H9 (cell line): ENCODE measurements around the gene PPP2R3A. TPM values are rescaled to one million over a fixed set of nuclear protein-coding genes. Genes with fewer than 3 reads are reported as not detected.
"Not testable (repeated sequence)": the region's sequence is repeated elsewhere in the genome, so short reads cannot be mapped to it uniquely, and the experiment has no call there.

Source experiments
- DNase-seq: peaks from one replicate; pipeline ENCODE4 v3.0.0-alpha.2; 2017
- H2AFZ ChIP-seq: one replicate; pipeline ENCODE4 v1.6.1; 2013; ENCODE audit warnings: mild to moderate bottlenecking, low read length, control low read depth, moderate library complexity
- H2AK5ac ChIP-seq: 2 replicates; pipeline ENCODE4 v1.6.1; 2013; ENCODE audit warnings: low read length, control low read depth, mixed read lengths; ENCODE audit not compliant: insufficient read length
- H2BK120ac ChIP-seq: one replicate; pipeline ENCODE4 v1.6.1; 2013; ENCODE audit warnings: low read depth, mild to moderate bottlenecking, low read length, control low read depth, inconsistent platforms; ENCODE audit not compliant: poor library complexity, severe bottlenecking
- H2BK12ac ChIP-seq: 2 replicates; pipeline ENCODE4 v1.6.1; 2013; ENCODE audit warnings: low read length, control low read depth, mixed read lengths, low read depth; ENCODE audit not compliant: insufficient read length
- H2BK15ac ChIP-seq: 2 replicates; pipeline ENCODE4 v1.6.1; 2013; ENCODE audit warnings: low read depth, low read length, control low read depth
- H2BK20ac ChIP-seq: one replicate; pipeline ENCODE4 v1.6.1; 2013; ENCODE audit warnings: low read depth, mild to moderate bottlenecking, low read length, control low read depth, inconsistent platforms; ENCODE audit not compliant: poor library complexity, severe bottlenecking
- H2BK5ac ChIP-seq: 2 replicates; pipeline ENCODE4 v1.6.1; 2013; ENCODE audit warnings: low read length, control low read depth, mixed read lengths; ENCODE audit not compliant: insufficient read length
- H3K14ac ChIP-seq: 2 replicates; pipeline ENCODE4 v1.6.1; 2013; ENCODE audit warnings: low read length, control low read depth; ENCODE audit not compliant: insufficient read depth
- H3K18ac ChIP-seq: 2 replicates; pipeline ENCODE4 v1.6.1; 2013; ENCODE audit warnings: low read depth, mild to moderate bottlenecking, mixed read lengths, low read length, control low read depth; ENCODE audit not compliant: insufficient read length
- H3K23ac ChIP-seq: 2 replicates; pipeline ENCODE4 v1.6.1; 2013; ENCODE audit warnings: low read length, control low read depth, mixed read lengths, low read depth; ENCODE audit not compliant: insufficient read length
- H3K23me2 ChIP-seq: 2 replicates; pipeline ENCODE4 v1.6.1; 2013; ENCODE audit warnings: low read depth, mild to moderate bottlenecking, mixed read lengths, low read length, control low read depth; ENCODE audit not compliant: insufficient read length, poor library complexity, severe bottlenecking
- H3K27ac ChIP-seq: 2 replicates; pipeline ENCODE4 v1.5.1; 2013; ENCODE audit warnings: low read length, control low read depth, mixed read lengths, low read depth; ENCODE audit not compliant: insufficient read length
- H3K27me3 ChIP-seq: 2 replicates; pipeline ENCODE4 v1.6.1; 2013; ENCODE audit warnings: low read length, control low read depth, inconsistent platforms; ENCODE audit not compliant: insufficient read depth
- H3K4ac ChIP-seq: 2 replicates; pipeline ENCODE4 v1.6.1; 2013; ENCODE audit warnings: low read depth, mild to moderate bottlenecking, control low read depth, inconsistent platforms, low read length, moderate library complexity
- H3K4me1 ChIP-seq: 2 replicates; pipeline ENCODE4 v1.6.1; 2013; ENCODE audit warnings: low read length, control low read depth, inconsistent platforms; ENCODE audit not compliant: insufficient read depth
- H3K4me2 ChIP-seq: 2 replicates; pipeline ENCODE4 v1.6.1; 2013; ENCODE audit warnings: low read length, control low read depth, mixed read lengths; ENCODE audit not compliant: insufficient read length, insufficient read depth
- H3K56ac ChIP-seq: 2 replicates; pipeline ENCODE4 v1.6.1; 2013; ENCODE audit warnings: low read depth, mild to moderate bottlenecking, mixed read lengths, low read length, control low read depth; ENCODE audit not compliant: insufficient read length
- H3K79me1 ChIP-seq: 2 replicates; pipeline ENCODE4 v1.6.1; 2013; ENCODE audit warnings: low read depth, mild to moderate bottlenecking, moderate library complexity, low read length, control low read depth, inconsistent platforms; ENCODE audit not compliant: insufficient read depth, poor library complexity, severe bottlenecking
- H3K79me2 ChIP-seq: 2 replicates; pipeline ENCODE4 v1.6.1; 2013; ENCODE audit warnings: low read length, control low read depth, inconsistent platforms; ENCODE audit not compliant: insufficient read depth
- H3K9ac ChIP-seq: 2 replicates; pipeline ENCODE4 v1.6.1; 2013; ENCODE audit warnings: low read length, control low read depth, mixed read lengths; ENCODE audit not compliant: insufficient read length; ENCODE audit errors: extremely low read depth
- H3K9me3 ChIP-seq: one replicate; pipeline ENCODE4 v1.6.1; 2013; ENCODE audit warnings: low read depth, low read length, inconsistent platforms; ENCODE audit not compliant: control insufficient read depth
- H3T11ph ChIP-seq: one replicate; pipeline ENCODE4 v1.6.1; 2013; ENCODE audit warnings: mild to moderate bottlenecking, low read length, control low read depth, inconsistent platforms
- H4K20me1 ChIP-seq: one replicate; pipeline ENCODE4 v1.6.1; 2013; ENCODE audit not compliant: control insufficient read depth, insufficient read length, insufficient read depth
- H4K5ac ChIP-seq: 2 replicates; pipeline ENCODE4 v1.6.1; 2013; ENCODE audit warnings: low read depth, mild to moderate bottlenecking, mixed read lengths, low read length, control low read depth; ENCODE audit not compliant: insufficient read length
- H4K8ac ChIP-seq: replicated peaks from 2 replicates; pipeline ENCODE4 v1.6.1; 2013; ENCODE audit warnings: low read length, control low read depth, mixed read lengths, low read depth; ENCODE audit not compliant: insufficient read length
- H4K91ac ChIP-seq: 2 replicates; pipeline ENCODE4 v1.6.1; 2013; ENCODE audit warnings: low read depth, mild to moderate bottlenecking, moderate library complexity, mixed read lengths, low read length, control low read depth; ENCODE audit not compliant: insufficient read length
- H3K27ac Mint-ChIP-seq, 3 experiments: 2 replicates in 2 of 3; 3 replicates in 1 of 3; pipeline ENCODE4 v1.8.0; 2020 to 2021; ENCODE audit warnings: mixed read lengths in 3 of 3, mild to moderate bottlenecking in 1 of 3, moderate library complexity in 1 of 3
- H3K27me3 Mint-ChIP-seq: 2 replicates; pipeline ENCODE4 v1.8.0; 2021; ENCODE audit warnings: low read depth, mild to moderate bottlenecking, moderate library complexity, mixed read lengths
- H3K36me3 Mint-ChIP-seq, 3 experiments: 2 replicates in 2 of 3; 3 replicates in 1 of 3; pipeline ENCODE4 v1.8.0; 2020 to 2021; ENCODE audit warnings: low read depth in 3 of 3, mixed read lengths in 3 of 3; ENCODE audit not compliant: insufficient read depth in 1 of 3
- H3K4me1 Mint-ChIP-seq, 2 experiments: 2 replicates each; pipeline ENCODE4 v1.8.0; 2020; ENCODE audit warnings: mixed read lengths in 2 of 2
- H3K4me3 Mint-ChIP-seq, 2 experiments: 2 replicates in 1 of 2; 3 replicates in 1 of 2; pipeline ENCODE4 v1.8.0; 2020 to 2021; ENCODE audit warnings: mild to moderate bottlenecking in 2 of 2, mixed read lengths in 2 of 2, moderate library complexity in 1 of 2
- H3K9me3 Mint-ChIP-seq, 2 experiments: 2 replicates in 1 of 2; 3 replicates in 1 of 2; pipeline ENCODE4 v1.8.0; 2020; ENCODE audit warnings: mild to moderate bottlenecking in 2 of 2, mixed read lengths in 2 of 2, moderate library complexity in 1 of 2
- CTCF ChIP-seq: fragments of 200-600 bp; sonication (generic); conservative IDR thresholded peaks from 3 replicates; pipeline ENCODE4 v1.8.0; 2021; ENCODE audit warnings: antibody characterized with exemption, mild to moderate bottlenecking
- WGBS: extraction: QIAGEN DNeasy Blood & Tissue Kit; methylation state at CpG from one replicate; pipeline ENCODE4 v1.1.7; 2013; ENCODE audit warnings: missing lambda C conversion rate, low lambda C conversion rate, mixed read lengths; ENCODE audit not compliant: insufficient read length; ENCODE audit errors: extremely low coverage; 5-methylcytosine and 5-hydroxymethylcytosine counted together
- total RNA-seq: library from RNA; stranded (reverse); gene quantifications from 2 replicates; pipeline ENCODE4 v1.2.1, GENCODE V29; 2021

PPP2R3A gene
- total RNA-seq, 1 experiment from 2014 or later: 12.4 TPM

- H3K79me2 ChIP-seq: no peaks in the 10 kb centered on the region
- H3K4me3 Mint-ChIP-seq: no peak overlapping the region
- H3K27me3 ChIP-seq: no peaks in the 10 kb centered on the region
- no peak overlapping the region for H3T11ph ChIP-seq
- no peak overlapping the region for H2BK120ac ChIP-seq
- H3K56ac ChIP-seq: no peak overlapping the region
- no peak overlapping the region for H2BK5ac ChIP-seq
- H3K23me2 ChIP-seq: no peaks in the 10 kb centered on the region
- H4K91ac ChIP-seq: no peak overlapping the region
- H3K9ac ChIP-seq: no peak overlapping the region
- peaks cover 4% of the 10 kb centered on the region; the same call in 1 of the 2 replicates for H3K27me3 Mint-ChIP-seq
- no peak for TF ChIP-seq CTCF
- no peak overlapping the region for H3K4ac ChIP-seq
- no peak overlapping the region for H3K23ac ChIP-seq
- H3K27ac Mint-ChIP-seq: no peak overlapping the region
- no peaks in the 10 kb centered on the region for H4K20me1 ChIP-seq
- no peak overlapping the region for H3K18ac ChIP-seq
- H3K4me2 ChIP-seq: no peak overlapping the region
- no peaks in the 10 kb centered on the region for H3K79me1 ChIP-seq
- H2BK15ac ChIP-seq: no peak overlapping the region
- no peaks in the 10 kb centered on the region for H3K4me1 ChIP-seq
- peaks cover 36 to 71% of the 10 kb centered on the region in 2 experiments for H3K9me3 Mint-ChIP-seq
- no peak overlapping the region for H4K8ac ChIP-seq
- no CpG with 5 or more reads among the region's 2 CpGs for WGBS
- H2AK5ac ChIP-seq: no peak overlapping the region
- no peak overlapping the region for H3K14ac ChIP-seq
- H2BK20ac ChIP-seq: no peak overlapping the region
- H3K36me3 Mint-ChIP-seq: peaks cover 29 to 63% (median 40%) of the 10 kb centered on the region in 3 experiments
- H3K9me3 ChIP-seq: no peaks in the 10 kb centered on the region
- DNase-seq: no peak
- no peak overlapping the region for H2BK12ac ChIP-seq
- no peaks in the 10 kb centered on the region for H3K4me1 Mint-ChIP-seq
- no peak overlapping the region for H4K5ac ChIP-seq
- no peak overlapping the region for H3K27ac ChIP-seq
- no peak overlapping the region for H2AFZ ChIP-seq
Observed at GRCh38 chr3:136114421-136114820, 148.9 kb downstream of the PPP2R3A start.

- not testable (repeated sequence) for H2BK5ac ChIP-seq, H2BK120ac ChIP-seq, H4K91ac ChIP-seq, H3K23me2 ChIP-seq, H3K4me1 ChIP-seq, H3K79me2 ChIP-seq, H4K8ac ChIP-seq, H3K56ac ChIP-seq, H3K4ac ChIP-seq, H3K9me3 ChIP-seq, H3K14ac ChIP-seq, H3K79me1 ChIP-seq, H2BK20ac ChIP-seq, H3K4me3 Mint-ChIP-seq, H2BK12ac ChIP-seq, H2AFZ ChIP-seq, H3K27ac ChIP-seq, H3K27me3 ChIP-seq, H3K4me2 ChIP-seq, DNase-seq, H3K4me1 Mint-ChIP-seq, H3K27ac Mint-ChIP-seq, H2BK15ac ChIP-seq, H3K9ac ChIP-seq, H3K23ac ChIP-seq, H3K27me3 Mint-ChIP-seq, H3T11ph ChIP-seq, H4K20me1 ChIP-seq, H2AK5ac ChIP-seq, H4K5ac ChIP-seq, H3K18ac ChIP-seq
- peaks cover 12 to 46% (median 19%) of the 10 kb centered on the region in 3 experiments for H3K36me3 Mint-ChIP-seq
- H3K9me3 Mint-ChIP-seq: peaks cover 20 to 50% of the 10 kb centered on the region in 2 experiments
- WGBS: no CpG with 5 or more reads among the region's 1 CpG
Observed at GRCh38 chr3:136119332-136119731, 153.8 kb downstream of the PPP2R3A start.
